Activated CD8-positive, alpha-beta memory T cell treated with anti-CD3 and anti-CD28 coated beads for 48 hours (primary cell): ENCODE data around the gene CACNA2D1.

Experiments
- DNase-seq, 3 experiments: peaks; one replicate each; pipeline ENCODE4 v3.0.0-alpha.2; 2020; ENCODE audit warnings: low read depth in 2 of 3, low spot score in 2 of 3

The CACNA2D1 gene

DNA sequence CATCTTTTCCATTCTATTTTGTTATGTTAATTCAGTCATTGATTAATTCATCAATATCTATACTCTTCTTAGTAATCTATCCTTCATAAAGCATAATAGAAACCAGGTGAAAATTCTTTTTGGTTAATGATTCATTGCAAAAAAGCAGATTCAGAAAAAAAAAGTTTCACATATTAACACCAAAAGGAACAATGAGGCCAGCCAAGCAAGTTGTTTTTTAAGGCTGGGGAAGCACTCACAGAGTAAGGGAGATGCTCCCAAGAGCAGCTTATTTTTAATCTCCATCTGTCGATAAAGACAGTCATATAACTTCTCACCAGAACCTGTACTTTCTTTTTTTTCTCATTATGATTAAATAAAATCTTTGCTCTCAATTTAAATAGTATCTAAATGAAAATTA is 95.8 kb downstream of the CACNA2D1 start:
- no peak for DNase-seq

GRCh38 chr7:82345886-82346285 is 97.7 kb downstream of the CACNA2D1 start:
- no peak for DNase-seq

DNA sequence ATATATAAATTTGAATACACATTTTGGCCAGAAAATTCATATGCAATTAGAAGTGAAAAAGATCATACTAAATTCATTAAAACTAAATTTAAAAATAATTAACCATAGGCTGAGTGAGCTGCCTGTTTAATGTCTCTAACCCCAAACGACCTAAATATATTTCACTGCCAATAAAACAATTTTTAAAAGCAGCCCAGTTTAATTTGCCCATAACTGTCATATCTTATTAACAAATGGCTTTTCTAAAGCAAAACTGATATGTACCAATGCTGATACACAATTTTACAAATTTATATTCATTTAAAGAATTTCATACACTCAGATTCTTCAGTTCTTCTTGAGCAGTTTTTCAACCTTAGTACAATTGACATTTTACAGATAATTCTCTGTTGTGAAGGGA is 99.9 kb downstream of the CACNA2D1 start:
- DNase-seq, result no peak

GRCh38 chr7:82339958-82340357 is 103.6 kb downstream of the CACNA2D1 start:
- DNase-seq, result no peak

DNA sequence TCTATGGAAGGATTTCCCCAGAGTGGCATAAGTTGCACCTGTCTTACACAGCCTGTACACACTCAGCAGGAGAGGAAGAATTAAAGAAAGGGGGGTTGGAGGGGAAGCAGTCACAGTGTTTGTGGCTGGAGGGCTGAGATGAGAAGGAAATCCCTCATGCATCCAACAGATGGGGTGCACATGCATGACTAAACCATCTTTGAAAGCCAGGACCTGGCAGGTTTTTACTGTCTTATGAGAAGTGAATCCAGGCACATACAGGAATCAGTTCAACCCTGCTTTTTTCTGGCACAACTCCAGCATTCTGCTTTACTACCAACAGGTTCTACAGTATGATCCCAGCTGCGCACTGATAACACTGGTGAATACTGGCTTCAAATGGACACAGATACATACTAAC is 107.7 kb downstream of the CACNA2D1 start:
- DNase-seq, result no peak

DNA sequence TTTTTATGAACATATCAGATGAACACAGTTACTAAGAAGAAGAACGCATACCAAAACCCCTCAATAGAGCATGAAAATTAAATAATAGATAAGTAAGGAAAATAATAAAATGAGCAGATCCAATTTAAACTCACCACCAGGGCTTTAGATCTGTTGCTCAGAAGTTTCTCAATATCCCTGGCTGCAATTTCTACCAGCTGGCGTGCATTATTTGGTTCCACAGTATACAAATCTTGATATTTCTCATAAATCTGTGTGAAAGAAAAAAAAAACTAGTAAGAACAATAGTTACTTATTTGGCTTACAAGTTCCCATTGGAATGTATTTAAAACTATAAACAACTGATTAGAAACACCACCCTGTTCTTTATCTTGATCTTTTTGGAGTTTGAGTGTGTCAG is 108.6 kb downstream of the CACNA2D1 start:
- DNase-seq, result no peak

- DNase-seq, result no peak
Measured at GRCh38 chr7:82331234-82331633, 112.3 kb downstream of the CACNA2D1 start.

DNA sequence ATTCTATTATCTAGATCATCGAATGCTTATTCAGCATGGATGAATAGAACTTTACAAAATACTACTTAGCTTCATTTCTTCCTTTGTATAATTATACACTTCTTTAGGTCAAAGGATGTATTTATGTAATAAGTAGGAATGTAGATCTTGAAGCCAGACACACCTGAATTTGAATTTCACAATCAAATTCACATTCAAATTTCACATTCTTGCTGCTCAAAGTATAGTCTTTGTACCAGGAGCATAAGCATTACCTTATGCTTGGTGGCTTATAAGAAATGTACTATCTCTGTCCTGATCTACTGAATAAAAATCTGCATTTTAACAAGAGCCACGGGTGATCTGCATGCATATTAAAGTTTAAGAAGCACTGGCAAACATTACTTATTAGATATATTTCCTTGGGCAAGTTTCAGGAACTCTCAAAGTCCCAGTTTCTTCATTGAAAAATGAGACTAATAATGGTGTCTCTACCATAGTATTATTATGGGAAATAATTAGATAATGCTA is 112.8 kb downstream of the CACNA2D1 start:
- no peak for DNase-seq

GRCh38 chr7:82327898-82328297 is 115.7 kb downstream of the CACNA2D1 start:
- DNase-seq, result no peak

DNA sequence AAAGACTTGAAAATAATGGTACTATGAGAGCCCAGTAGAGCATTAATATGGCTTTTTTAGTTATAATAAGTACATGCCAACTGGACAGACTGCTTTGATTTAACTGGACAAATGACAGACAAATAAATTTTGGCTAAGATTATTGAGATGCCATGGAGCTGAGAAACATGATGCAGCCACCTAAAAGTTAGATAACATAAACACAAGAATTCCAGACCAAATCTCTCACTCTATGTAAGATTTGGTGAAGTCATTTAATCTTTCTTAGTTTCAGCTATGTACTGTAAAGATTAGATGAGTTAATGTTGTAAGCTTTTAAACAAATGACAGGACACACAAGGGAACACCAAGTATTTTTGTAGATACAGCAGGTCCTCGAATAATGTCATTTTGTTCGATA is 118.2 kb downstream of the CACNA2D1 start:
- DNase-seq, result no peak

GRCh38 chr7:82323806-82324205 is 119.8 kb downstream of the CACNA2D1 start:
- no peak for DNase-seq

- no peak for DNase-seq
Measured at GRCh38 chr7:82319674-82320118, 123.9 kb downstream of the CACNA2D1 start.

- no peak for DNase-seq
Measured at GRCh38 chr7:82318786-82319185, 124.8 kb downstream of the CACNA2D1 start.

GRCh38 chr7:82317760-82318159 is 125.8 kb downstream of the CACNA2D1 start:
- no peak for DNase-seq

DNA sequence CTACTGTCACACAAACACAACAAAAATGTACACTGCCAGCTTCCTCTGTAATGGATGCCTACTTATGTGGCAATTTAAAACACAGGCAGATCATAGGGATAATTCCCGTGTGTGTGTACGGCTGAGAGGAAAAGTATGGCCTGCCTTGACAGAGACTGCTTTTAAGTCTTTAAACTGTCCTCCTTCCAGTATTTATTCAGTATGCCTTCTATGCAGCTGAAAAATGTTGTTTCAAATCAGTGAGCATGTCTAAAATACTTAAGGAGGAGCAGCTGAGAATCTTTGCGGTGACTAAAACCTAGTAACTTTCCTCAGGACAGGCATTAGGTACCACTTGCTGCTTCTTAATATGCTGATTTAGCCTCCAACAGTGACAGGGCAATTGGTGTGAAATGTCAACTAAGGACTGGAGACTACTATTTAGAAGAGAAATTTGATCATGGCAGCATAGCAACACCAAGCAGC is 126.3 kb downstream of the CACNA2D1 start:
- DNase-seq, result no peak

GRCh38 chr7:82313269-82313668 is 130.3 kb downstream of the CACNA2D1 start:
- no peak for DNase-seq

DNA sequence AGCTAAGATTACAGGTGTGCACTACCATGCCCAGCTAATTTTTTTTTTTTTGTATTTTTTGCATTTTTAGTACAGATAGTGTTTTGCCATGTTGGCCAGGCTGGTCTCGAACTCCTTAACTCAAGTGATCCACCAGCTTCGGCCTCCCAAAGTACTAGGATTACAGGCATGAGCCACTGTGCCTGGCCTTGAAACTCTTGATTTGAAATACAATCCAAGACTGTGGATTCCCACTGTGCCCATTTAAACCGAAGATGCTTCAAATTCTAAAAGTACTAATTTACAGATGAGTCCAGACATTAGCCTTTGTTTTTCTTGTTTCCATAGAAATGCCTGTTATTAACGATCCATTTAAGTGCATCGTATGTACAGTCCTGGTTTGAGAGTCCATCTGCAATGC is 130.9 kb downstream of the CACNA2D1 start:
- no peak for DNase-seq

DNA sequence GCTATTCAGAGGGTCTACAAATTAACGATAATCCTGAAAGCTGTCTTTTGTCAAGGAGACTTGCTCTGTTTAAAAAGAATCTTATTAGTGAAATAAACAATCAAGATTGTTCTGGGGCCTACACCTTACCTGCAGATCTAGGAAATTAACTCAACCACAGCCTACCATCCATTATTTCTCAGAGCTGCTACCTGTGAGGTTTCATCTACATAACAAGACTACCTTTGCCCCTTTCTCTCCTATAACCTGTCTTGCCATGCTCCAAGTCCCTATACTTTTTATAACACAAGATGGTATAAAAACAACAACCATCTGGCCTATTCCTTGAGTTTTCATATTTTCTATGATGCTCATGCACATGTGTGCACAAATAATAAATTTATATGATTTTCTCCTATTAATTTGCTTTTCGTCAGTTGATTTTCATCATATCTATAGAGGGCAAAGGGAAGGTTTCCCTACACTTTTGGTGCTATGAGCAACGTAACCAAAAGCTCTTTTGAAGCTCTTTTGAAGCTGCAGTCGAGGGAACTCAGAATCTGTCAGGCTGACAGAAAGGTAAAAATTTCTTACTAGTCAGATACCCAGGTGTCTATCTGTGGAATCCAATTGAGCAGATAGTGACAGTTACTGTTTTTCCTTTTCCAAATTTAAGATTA is 138.1 kb downstream of the CACNA2D1 start:
- DNase-seq, result no peak

- DNase-seq, result no peak
Measured at GRCh38 chr7:82294865-82295264, 148.7 kb downstream of the CACNA2D1 start.

GRCh38 chr7:82294382-82294784 is 149.2 kb downstream of the CACNA2D1 start:
- DNase-seq, result no peak

GRCh38 chr7:82293467-82293866 is 150.1 kb downstream of the CACNA2D1 start:
- no peak for DNase-seq

DNA sequence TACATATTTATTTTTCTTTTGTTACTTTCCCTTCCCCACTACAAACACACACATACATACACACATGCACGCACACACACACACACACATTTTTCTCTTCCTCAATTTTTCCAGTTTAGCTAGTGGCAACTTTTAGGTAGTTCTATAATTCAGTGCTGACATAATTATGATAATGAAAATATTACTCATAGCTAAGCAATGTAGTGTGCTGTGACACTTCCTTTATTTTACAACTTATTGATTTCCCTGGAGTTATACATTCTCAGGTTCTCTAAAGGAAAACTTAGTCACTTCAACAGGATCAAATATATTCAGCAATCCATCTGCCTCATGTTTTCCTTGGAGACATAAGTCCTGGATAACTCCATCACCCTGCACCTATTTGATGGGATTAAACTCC is 151.6 kb downstream of the CACNA2D1 start:
- DNase-seq, result no peak

DNA sequence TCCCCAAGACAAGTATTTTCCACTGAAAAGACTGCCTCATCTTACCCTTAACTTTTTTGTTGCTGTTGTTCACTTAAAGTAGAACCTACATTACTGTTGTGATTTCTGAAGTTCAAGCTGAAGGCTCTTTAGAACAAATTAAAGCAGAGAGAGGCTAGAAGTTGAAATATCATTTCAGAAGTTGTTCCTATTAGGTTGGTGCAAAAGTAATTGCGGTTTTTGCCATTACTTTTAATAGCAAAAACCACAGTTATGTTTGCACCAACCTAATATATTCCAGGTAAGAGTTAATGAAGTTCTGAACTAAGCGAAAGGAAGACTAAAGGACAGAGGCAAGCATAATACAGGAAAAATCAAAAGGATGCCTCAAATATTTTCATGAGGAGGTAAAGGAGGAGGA is 153.7 kb downstream of the CACNA2D1 start:
- no peak for DNase-seq
